HG03439 (cell line): ENCODE measurements around the gene CBX8.

Experiments
- ATAC-seq: cut with Tn5 transposase; IDR thresholded peaks from one replicate; pipeline ENCODE4 v1.9.1; 2021; ENCODE audit warnings: mild to moderate bottlenecking, moderate library complexity; ENCODE audit not compliant: unreplicated experiment

Gene CBX8

GRCh38 chr17:79796763-79797491 lies at the start of gene CBX8:
Gene CBX8 (minus strand): TSS chr17:79797077. CDS start chr17:79796998, 79 bp downstream.
- peak; percentile 77 for ATAC-seq

- ATAC-seq: no peak
Observed at GRCh38 chr17:79845601-79845949, 48.7 kb upstream of the CBX8 start.

DNA sequence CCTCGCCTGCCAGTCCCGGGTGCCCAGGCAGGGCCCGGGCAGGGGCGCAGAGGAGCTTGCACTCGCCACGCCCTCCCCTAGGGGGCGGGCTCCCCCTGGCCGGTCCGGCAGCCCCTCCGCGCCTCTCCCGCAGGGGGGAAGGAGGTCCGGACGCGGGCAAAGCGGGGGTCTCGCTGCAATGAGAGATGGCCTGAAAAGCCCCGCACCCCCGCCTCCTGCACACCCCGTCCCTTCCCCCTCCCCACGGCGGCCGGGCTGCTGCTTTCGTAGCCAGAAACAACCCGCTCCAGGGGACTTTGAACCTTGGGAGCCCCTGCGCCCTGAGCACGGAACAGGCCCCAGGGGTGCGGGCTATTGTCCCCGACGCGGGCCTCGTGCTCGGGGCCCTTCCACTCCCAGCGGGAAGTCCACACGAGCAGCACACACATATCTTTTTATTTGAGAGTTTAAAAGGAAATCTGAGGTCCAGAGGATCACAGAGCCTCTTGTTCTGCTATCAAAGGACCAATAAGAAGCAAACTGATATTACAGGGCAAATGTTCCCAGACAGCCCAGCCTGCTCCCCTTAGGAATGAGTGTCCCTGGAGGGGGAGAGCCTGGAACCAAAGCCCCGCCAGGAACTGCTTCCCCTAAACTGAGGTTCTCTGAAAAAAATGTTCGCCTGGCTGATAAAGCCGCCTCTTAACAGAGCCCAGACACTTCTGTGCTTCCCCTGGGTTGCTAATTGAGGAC lies 48.2 kb upstream of the CBX8 start:
- ATAC-seq: no peak

DNA sequence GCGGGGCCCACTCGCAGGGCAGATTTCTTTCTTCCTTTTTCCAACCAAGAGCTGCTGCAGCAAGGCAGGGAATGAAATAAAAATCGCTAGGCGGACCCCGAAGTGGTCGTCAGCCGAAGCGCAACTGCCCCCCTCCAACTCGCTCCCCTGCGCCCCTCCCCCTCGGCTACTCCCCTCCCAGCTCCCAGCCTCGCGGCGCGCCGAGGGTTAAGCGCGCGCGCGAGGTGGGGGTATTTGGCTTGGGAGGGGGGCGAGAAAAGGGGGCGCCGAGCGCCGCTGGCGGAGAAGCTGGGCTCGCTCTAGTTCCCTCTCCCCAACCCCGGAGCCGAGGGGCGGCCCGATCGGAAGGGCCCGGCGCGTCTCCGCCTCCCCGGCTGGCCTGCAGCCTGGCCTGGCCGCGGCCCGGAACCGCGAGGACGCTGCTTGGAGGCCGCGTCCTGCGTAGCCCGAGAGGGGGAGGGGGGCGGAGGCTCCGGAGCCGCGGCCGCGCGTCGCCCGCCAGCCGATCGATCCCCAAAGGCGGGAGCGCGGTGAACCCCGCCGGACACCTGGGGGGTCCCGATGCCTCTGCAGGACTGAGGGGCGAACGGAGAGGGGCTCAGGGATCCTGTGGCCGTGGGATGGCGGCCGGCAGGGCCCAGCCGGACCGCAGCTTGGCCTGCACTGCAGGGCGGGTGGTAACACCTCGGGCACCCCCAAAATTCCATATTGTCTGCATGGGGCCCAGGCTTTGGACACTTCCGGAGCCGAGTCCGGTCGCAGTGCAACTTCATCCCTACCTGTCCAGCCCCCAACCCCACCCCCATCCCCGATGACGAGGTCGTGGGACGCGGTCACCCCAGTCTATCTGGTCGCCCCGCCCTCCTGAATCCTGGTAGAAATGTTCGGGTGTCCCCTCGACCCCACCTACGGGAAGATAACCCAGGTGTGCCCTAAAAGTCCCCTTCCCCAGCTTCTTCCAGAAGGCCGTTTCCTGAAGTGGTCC lies 47.2 kb upstream of the CBX8 start:
- no peak for ATAC-seq

DNA sequence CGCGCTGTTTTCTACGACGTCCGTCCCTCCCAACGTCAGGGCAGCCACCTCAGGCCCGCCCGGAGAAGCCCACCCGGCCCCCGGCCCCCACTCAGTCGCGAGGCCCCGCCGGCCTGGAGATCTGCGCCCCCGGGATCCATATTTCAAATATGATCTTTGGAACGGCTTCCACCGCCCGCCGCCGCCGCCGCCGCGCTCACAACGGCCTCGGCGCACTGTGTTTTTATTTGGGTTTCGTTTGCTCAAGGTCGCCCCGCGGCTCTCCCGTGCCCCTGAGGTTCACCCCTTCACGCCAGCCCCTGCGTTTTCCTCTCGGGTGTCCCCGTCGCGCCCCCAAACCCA lies 46.6 kb upstream of the CBX8 start:
- no peak for ATAC-seq

DNA sequence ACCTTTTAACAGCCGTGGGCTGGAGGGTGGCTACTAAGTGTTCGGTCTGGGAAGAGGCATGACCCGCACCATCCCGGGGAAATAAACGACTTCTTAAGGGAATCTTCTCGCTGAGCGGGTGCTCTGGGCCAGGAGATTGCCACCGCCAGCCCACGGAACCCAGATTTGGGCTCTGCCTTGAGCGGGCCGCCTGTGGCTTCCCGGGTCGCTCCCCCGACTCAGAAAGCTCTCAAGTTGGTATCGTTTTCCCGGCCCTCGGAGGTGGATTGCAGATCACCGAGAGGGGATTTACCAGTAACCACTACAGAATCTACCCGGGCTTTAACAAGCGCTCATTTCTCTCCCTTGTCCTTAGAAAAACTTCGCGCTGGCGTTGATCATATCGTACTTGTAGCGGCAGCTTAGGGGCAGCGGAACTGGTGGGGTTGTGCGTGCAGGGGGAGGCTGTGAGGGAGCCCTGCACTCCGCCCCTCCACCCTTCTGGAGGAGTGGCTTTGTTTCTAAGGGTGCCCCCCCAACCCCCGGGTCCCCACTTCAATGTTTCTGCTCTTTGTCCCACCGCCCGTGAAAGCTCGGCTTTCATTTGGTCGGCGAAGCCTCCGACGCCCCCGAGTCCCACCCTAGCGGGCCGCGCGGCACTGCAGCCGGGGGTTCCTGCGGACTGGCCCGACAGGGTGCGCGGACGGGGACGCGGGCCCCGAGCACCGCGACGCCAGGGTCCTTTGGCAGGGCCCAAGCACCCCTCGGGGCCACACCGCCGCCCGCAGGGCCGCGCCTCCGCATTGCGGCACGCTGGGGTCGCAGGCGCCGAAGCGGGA lies 46.0 kb upstream of the CBX8 start:
- no peak for ATAC-seq

DNA sequence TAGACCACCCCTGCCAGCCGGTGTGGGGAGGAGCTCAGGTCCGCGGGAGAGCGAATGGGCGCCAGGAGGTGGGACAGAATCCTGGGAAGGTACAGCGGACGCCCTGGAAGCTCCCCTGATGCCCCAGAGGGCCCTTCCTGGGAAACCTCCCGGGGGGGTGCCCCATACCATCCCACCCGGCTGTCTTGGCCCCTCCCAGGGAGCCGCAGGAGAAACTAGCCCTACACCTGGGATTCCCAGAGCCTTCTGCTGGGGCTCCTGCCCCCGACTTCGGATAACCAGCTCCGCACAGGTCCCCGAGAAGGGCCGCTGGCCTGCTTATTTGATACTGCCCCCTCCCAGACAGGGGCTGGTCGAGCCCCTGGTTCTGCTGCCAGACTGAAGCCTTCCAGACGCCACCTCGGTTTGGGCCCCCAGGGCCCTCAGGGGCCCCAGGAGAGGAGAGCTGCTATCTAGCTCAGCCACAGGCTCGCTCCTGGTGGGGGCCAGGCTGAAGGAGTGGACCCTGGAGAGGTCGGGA lies 45.3 kb upstream of the CBX8 start:
- no peak for ATAC-seq

DNA sequence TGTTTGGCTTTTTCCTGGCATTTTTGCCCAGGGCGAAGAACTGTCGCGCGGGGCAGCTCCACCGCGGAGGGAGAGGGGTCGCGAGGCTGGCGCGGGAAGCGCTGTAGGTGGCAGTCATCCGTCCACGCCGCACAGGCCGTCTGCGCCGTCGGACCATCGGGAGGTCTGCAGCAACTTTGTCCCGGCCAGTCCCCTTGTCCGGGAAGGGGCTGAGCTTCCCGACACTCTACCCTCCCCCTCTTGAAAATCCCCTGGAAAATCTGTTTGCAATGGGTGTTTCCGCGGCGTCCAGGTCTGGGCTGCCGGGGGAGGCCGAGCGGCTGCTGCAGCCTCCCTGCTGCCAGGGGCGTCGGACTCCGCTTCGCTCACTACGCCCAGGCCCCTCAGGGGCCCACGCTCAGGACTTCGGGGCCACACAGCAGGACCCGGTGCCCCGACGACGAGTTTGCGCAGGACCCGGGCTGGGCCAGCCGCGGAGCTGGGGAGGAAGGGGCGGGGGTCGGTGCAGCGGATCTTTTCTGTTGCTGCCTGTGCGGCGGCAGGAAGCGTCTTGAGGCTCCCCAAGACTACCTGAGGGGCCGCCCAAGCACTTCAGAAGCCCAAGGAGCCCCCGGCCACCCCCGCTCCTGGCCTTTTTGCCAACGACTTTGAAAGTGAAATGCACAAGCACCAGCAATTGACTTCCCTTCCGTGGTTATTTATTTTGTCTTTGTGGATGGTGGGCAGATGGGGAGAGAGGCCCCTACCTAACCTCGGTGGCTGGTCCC lies 44.7 kb upstream of the CBX8 start:
- no peak for ATAC-seq

DNA sequence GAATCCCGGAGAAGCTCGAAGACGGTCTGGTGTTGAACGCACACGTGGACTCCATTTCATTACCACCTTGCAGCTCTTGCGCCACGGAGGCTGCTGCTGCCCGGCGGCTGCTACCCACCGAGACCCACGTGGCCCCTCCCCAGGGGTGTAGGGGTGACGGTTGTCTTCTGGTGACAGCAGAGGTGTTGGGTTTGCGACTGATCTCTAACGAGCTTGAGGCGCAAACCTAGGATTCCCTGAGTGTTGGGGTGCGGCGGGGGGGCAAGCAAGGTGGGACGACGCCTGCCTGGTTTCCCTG lies 44.1 kb upstream of the CBX8 start:
- no peak for ATAC-seq

DNA sequence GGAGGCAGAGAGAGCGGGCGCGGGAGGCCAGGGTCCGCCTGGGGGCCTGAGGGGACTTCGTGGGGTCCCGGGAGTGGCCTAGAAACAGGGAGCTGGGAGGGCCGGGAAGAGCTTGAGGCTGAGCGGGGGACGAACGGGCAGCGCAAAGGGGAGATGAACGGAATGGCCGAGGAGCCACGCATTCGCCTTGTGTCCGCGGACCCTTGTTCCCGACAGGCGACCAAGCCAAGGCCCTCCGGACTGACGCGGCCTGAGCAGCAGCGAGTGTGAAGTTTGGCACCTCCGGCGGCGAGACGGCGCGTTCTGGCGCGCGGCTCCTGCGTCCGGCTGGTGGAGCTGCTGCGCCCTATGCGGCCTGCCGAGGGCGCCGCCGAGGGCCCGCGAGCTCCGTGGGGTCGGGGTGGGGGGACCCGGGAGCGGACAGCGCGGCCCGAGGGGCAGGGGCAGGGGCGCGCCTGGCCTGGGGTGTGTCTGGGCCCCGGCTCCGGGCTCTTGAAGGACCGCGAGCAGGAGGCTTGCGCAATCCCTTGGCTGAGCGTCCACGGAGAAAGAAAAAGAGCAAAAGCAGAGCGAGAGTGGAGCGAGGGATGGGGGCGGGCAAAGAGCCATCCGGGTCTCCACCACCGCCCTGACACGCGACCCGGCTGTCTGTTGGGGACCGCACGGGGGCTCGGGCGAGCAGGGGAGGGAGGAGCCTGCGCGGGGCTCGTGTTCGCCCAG lies 43.6 kb upstream of the CBX8 start:
- no peak for ATAC-seq

DNA sequence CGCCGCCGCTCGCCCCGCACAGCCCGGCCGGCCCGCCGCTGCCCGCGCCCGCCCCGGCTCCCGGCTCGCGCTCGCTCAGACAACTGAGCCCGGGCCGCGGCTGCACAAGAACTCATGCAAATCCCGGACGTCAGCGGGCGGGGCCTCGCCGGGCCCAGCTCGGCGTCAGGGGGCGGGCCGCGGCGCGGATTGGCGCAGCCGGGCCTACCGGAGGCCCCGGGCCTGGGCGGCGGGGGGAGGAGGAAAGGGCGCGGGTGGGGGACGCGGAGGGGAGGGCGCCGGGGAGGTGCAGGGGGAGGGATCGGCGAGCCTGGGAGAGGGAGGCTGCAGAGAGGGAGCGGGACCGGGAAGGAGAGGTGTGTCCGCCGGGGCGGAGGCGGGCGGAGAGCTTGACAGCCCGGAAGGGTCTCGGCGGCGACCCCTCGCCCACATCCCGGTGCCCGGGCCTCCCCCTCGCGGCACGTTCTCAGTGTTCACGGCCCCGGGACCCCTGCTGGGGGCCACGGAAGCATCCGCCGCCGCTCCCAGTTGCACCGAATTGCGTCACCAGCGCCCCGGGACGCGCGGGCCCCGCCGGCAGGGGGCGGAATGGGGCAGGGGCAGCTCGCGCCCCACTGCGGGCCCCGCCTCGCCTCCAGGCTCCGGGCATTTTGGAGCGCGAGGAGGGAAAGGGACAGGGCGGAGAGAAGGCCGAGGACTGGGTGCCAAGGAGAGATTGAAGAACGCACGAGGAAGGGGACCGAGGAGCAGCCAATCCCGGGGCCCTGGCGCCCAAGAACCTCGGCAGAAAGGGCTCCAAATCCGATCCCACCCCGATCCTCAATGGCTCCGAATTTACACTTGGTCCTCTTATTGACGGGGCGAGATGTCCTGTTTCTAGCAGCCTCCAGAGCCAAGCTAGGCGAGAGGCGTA lies 42.7 kb upstream of the CBX8 start, which contains the start of gene CBX4:
Gene CBX4 (minus strand): TSS at position 85 of the 913 bp plus-strand sequence. CDS start 189 bp downstream, outside the sequence.
- peak; percentile 48 for ATAC-seq

DNA sequence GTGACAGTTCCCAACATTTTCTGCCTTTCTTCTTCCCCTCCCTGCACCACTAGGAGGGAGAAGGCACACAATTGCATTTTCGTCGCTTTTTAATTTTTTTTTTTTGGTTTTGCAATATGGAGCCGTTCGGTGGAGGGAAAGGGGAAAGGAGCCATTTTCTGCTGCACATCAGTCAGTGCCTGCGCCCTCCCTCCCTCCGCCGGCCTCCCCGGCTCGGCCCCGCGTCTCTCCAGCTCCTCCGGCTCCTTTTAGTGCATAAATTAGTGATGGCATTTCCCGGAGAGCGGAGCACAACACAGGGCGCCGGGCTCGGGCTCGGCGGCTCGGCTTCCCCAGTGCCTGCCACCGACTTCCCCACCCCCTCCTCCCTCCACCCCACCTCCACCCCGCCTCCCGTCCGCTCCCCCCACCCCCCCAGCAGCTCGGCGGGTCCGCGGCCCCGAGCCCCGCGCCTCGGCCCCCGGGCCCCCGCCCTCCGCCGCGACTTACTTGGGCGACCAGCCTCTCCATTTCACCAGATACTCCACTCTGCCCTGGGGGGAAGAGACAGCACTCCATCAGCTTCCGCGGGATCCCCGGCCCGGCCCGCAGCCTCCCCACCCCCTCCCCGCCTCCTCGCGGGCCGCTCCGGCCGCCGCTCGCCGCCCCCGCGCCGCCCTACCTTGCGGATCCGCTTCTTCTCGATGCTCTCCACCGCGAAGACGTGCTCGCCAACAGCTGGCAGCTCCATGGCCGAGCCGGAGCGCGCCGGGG lies 41.8 kb upstream of the CBX8 start:
- ATAC-seq: peak; percentile 14

- ATAC-seq: no peak
Observed at GRCh38 chr17:79837888-79838521, 41.1 kb upstream of the CBX8 start.

DNA sequence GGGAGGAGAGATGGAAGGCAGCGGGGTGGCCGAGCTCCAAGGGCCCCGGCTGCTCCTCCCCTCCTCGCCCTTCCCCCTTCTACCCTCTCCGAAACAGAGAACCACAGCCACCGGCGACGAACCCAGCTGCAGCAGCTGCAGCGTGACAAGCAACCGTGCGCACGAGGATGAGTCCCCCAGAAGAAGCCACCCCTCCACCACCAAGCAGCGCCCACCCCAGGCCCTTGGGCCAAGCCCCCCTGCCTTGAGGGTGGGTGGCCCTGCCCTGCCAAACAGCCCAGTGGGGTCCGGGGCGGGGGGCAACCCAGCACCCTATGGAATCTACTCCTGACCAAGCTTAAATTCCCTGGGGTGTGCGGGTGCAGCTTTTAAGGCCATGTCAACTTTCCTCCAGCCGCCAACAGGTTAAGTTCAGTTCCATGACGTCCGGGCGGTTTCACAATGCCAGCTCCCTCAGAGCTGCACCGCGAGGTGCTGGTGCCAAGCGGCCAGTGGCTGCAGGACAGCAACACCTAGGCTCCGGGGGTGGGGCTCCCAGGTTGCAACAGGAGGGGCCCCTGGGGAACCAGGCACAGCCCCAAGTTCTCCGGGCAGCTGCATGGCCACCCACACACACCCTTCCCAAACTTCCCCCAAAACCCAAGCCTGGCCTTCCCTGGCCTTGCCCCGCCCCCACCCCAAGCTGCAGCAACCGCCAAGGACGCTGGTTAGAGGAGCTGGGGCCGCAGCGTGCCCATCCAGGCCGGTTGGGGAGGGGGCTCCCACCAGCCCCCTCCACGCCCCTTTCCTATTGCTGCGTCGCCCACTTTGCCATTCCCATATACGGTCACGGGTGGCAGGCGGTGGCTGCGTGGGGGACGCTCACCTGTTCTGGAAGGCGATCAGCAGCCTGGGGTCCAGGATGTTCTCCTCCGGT lies 40.4 kb upstream of the CBX8 start:
- ATAC-seq: no peak

DNA sequence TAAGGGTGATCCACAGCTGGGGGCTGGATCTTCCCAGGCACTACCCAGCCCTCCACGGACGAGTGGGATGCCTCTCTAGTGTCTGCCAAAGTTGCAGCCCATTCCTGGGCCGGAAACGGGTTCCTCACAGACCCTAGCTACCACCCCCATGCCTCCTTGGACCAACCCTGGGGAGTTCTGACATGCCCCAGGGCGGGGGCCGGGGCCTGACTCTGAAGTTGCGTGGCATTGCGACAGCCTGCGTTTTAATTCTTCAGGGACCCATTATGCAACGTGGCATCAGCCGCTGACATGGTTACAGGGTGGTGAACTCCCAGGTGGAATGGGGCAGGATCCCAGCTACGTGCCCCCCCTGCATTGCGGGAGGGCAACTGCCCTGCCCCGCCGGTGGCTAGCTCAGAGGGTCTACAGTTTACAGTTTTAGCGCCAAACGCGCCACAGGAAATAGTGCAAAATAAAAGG lies 39.7 kb upstream of the CBX8 start:
- no peak for ATAC-seq
